Measurements from ENCODE around the gene NPIPB5.
"Not testable (repeated sequence)": the region's sequence is repeated elsewhere in the genome, so short reads cannot be mapped to it uniquely, and the experiment has no call there.

The NPIPB5 gene

DNA sequence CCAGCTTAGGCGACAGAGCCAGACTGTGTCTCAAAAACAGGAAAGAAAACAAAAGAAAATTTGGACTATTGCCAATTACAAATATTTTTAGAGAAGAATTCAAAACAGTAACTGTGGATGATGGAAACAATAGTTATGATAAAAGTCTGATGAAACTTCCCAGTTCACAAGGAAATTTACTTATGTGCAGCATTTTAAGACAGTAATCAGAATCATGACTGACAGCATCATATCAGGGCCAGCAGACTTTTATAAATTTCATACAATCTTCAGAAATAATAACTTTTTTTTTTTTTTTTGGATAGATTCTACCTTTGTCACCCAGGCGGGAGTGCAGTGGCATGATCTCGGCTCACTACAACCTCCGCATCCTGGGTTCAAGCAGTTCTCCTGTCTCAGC lies at the start of gene NPIPB5:
NPIPB5 (plus strand) TSS at position 301 of the 400 bp plus-strand sequence. CDS start 2,911 bp downstream, outside the sequence.
- TF ChIP-seq CEBPB (IDR thresholded peaks at IDR 0.05); TEAD4 (IDR thresholded peaks at IDR 0.05); YY1 (IDR thresholded peaks at IDR 0.05; ENCODE audit: low read depth): not testable (repeated sequence)

DNA sequence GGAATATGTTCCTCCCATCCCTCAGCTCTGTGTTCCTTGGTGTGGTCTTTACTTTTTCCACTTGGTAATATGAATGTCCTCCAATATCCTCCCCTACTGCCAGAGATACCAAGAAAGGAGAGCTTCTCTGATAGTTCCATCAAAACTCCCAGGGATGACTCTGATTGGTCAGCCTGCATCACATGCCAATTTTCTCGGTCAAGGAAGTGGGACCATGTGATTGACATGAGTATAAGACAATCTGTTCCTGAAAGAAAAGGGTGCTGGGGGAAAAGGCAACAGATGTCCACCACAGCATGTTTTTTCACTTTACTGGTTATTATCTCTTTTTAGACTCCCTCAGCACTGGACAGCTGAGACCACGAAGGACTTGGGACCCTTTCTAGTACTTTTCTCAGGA lies 35.9 kb downstream of the NPIPB5 start:
- TF ChIP-seq, protein P1, sequence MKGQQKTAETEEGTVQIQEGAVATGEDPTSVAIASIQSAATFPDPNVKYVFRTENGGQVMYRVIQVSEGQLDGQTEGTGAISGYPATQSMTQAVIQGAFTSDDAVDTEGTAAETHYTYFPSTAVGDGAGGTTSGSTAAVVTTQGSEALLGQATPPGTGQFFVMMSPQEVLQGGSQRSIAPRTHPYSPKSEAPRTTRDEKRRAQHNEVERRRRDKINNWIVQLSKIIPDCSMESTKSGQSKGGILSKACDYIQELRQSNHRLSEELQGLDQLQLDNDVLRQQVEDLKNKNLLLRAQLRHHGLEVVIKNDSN (IDR thresholded peaks at IDR 0.05) = peak; percentile 74
